ENCODE results near the gene CST4. TPM values are rescaled to one million over a fixed set of nuclear protein-coding genes. Genes with fewer than 3 reads are reported as not detected.

CST4 gene
- total RNA-seq, 1 donor from 2014 or later, result not detected

GRCh38 chr20:23654717-23655116, 34.1 kb downstream of the CST4 start:
- intact Hi-C loops (cut with micrococcal nuclease), result no loop called here
- Mint-ChIP-seq H3K27ac (no peak overlapping the region), H3K4me3 (ENCODE audit: low read depth) (no peak overlapping the region), H3K27me3 (ENCODE audit: low read depth) (peaks cover 8% of the 10 kb centered on the region), H3K9me3 (no peaks in the 10 kb centered on the region), H3K4me1 (ENCODE audit: low read depth) (no peaks in the 10 kb centered on the region), H3K36me3 (ENCODE audit: low read depth) (no peaks in the 10 kb centered on the region)
- no peak for DNase-seq (ENCODE audit: low spot score)

- intact Hi-C loops (cut with micrococcal nuclease), result no loop called here
- H3K9me3 Mint-ChIP-seq, result no peaks in the 10 kb centered on the region
- H3K4me3 Mint-ChIP-seq (ENCODE audit: low read depth), result no peak overlapping the region
- H3K36me3 Mint-ChIP-seq (ENCODE audit: low read depth), result no peaks in the 10 kb centered on the region
- H3K4me1 Mint-ChIP-seq (ENCODE audit: low read depth), result no peaks in the 10 kb centered on the region
- DNase-seq (ENCODE audit: low spot score), result no peak
- H3K27ac Mint-ChIP-seq, result no peak overlapping the region
- peaks cover 8% of the 10 kb centered on the region for H3K27me3 Mint-ChIP-seq (ENCODE audit: low read depth)
Observed at GRCh38 chr20:23654000-23654399, 34.8 kb downstream of the CST4 start.

- no peak overlapping the region for H3K4me3 Mint-ChIP-seq (ENCODE audit: low read depth)
- no peaks in the 10 kb centered on the region for H3K4me1 Mint-ChIP-seq (ENCODE audit: low read depth)
- intact Hi-C loops (cut with micrococcal nuclease), result no loop called here
- no peak for DNase-seq (ENCODE audit: low spot score)
- no peaks in the 10 kb centered on the region for H3K36me3 Mint-ChIP-seq (ENCODE audit: low read depth)
- no peaks in the 10 kb centered on the region for H3K9me3 Mint-ChIP-seq
- H3K27me3 Mint-ChIP-seq (ENCODE audit: low read depth), result peaks cover 8% of the 10 kb centered on the region
- H3K27ac Mint-ChIP-seq, result no peak overlapping the region
Observed at GRCh38 chr20:23653400-23653938, 35.4 kb downstream of the CST4 start.

- intact Hi-C loops (cut with micrococcal nuclease), result no loop called here
- Mint-ChIP-seq H3K9me3 (no peaks in the 10 kb centered on the region), H3K27ac (no peak overlapping the region), H3K4me3 (ENCODE audit: low read depth) (no peak overlapping the region), H3K27me3 (ENCODE audit: low read depth) (peaks cover 8% of the 10 kb centered on the region), H3K36me3 (ENCODE audit: low read depth) (no peaks in the 10 kb centered on the region), H3K4me1 (ENCODE audit: low read depth) (no peaks in the 10 kb centered on the region)
- no peak for DNase-seq (ENCODE audit: low spot score)
Observed at GRCh38 chr20:23652926-23653325, 35.9 kb downstream of the CST4 start.

- H3K27ac Mint-ChIP-seq, result no peak overlapping the region
- H3K4me1 Mint-ChIP-seq (ENCODE audit: low read depth), result no peaks in the 10 kb centered on the region
- H3K9me3 Mint-ChIP-seq, result no peaks in the 10 kb centered on the region
- intact Hi-C loops (cut with micrococcal nuclease), result no loop called here
- DNase-seq (ENCODE audit: low spot score), result no peak
- H3K4me3 Mint-ChIP-seq (ENCODE audit: low read depth), result no peak overlapping the region
- H3K27me3 Mint-ChIP-seq (ENCODE audit: low read depth), result peaks cover 8% of the 10 kb centered on the region
- no peaks in the 10 kb centered on the region for H3K36me3 Mint-ChIP-seq (ENCODE audit: low read depth)
Observed at GRCh38 chr20:23652371-23652770, 36.5 kb downstream of the CST4 start.

- Mint-ChIP-seq H3K4me3 (ENCODE audit: low read depth) (no peak overlapping the region), H3K27ac (no peak overlapping the region), H3K27me3 (ENCODE audit: low read depth) (peaks cover 8% of the 10 kb centered on the region), H3K4me1 (ENCODE audit: low read depth) (no peaks in the 10 kb centered on the region), H3K9me3 (no peaks in the 10 kb centered on the region), H3K36me3 (ENCODE audit: low read depth) (no peaks in the 10 kb centered on the region)
- DNase-seq (ENCODE audit: low spot score), result no peak
- intact Hi-C loops (cut with micrococcal nuclease), result no loop called here
Observed at GRCh38 chr20:23651117-23651516, 37.7 kb downstream of the CST4 start.

GRCh38 chr20:23649830-23650417, 38.9 kb downstream of the CST4 start:
- intact Hi-C loops (cut with micrococcal nuclease), result no loop called here

GRCh38 chr20:23649242-23649641, 39.6 kb downstream of the CST4 start:
- intact Hi-C loops (cut with micrococcal nuclease), result no loop called here
- Mint-ChIP-seq H3K4me1 (ENCODE audit: low read depth) (no peaks in the 10 kb centered on the region), H3K4me3 (ENCODE audit: low read depth) (no peak overlapping the region), H3K36me3 (ENCODE audit: low read depth) (no peaks in the 10 kb centered on the region), H3K9me3 (no peaks in the 10 kb centered on the region), H3K27me3 (ENCODE audit: low read depth) (peaks cover 6% of the 10 kb centered on the region), H3K27ac (no peak overlapping the region)
- no peak for DNase-seq (ENCODE audit: low spot score)

More at GRCh38 chr20:23649830-23650417, 38.9 kb downstream of the CST4 start:
- H3K36me3 Mint-ChIP-seq (ENCODE audit: low read depth), result no peaks in the 10 kb centered on the region
- peaks cover 13% of the 10 kb centered on the region for H3K27me3 Mint-ChIP-seq (ENCODE audit: low read depth)
- H3K27ac Mint-ChIP-seq, result no peak overlapping the region
- H3K4me3 Mint-ChIP-seq (ENCODE audit: low read depth), result no peak overlapping the region
- H3K4me1 Mint-ChIP-seq (ENCODE audit: low read depth), result no peaks in the 10 kb centered on the region
- no peak for DNase-seq (ENCODE audit: low spot score)
- no peaks in the 10 kb centered on the region for H3K9me3 Mint-ChIP-seq

- Mint-ChIP-seq H3K4me1 (ENCODE audit: low read depth) (no peaks in the 10 kb centered on the region), H3K36me3 (ENCODE audit: low read depth) (no peaks in the 10 kb centered on the region), H3K27ac (no peak overlapping the region), H3K27me3 (ENCODE audit: low read depth) (peaks cover 6% of the 10 kb centered on the region), H3K9me3 (no peaks in the 10 kb centered on the region), H3K4me3 (ENCODE audit: low read depth) (no peak overlapping the region)
- intact Hi-C loops (cut with micrococcal nuclease), result no loop called here
- DNase-seq (ENCODE audit: low spot score), result no peak
Observed at GRCh38 chr20:23647346-23647745, 41.5 kb downstream of the CST4 start.

- H3K27me3 Mint-ChIP-seq (ENCODE audit: low read depth), result peaks cover 6% of the 10 kb centered on the region
- H3K4me3 Mint-ChIP-seq (ENCODE audit: low read depth), result no peak overlapping the region
- no peaks in the 10 kb centered on the region for H3K9me3 Mint-ChIP-seq
- no peaks in the 10 kb centered on the region for H3K36me3 Mint-ChIP-seq (ENCODE audit: low read depth)
- H3K4me1 Mint-ChIP-seq (ENCODE audit: low read depth), result no peaks in the 10 kb centered on the region
- no peak overlapping the region for H3K27ac Mint-ChIP-seq
- intact Hi-C loops (cut with micrococcal nuclease), result no loop called here
- DNase-seq (ENCODE audit: low spot score), result no peak
Observed at GRCh38 chr20:23646106-23646873, 42.5 kb downstream of the CST4 start.

GRCh38 chr20:23645575-23645974, 43.3 kb downstream of the CST4 start:
- Mint-ChIP-seq H3K27ac (no peak overlapping the region), H3K4me3 (ENCODE audit: low read depth) (no peak overlapping the region), H3K27me3 (ENCODE audit: low read depth) (peaks cover 6% of the 10 kb centered on the region), H3K4me1 (ENCODE audit: low read depth) (no peaks in the 10 kb centered on the region), H3K9me3 (no peaks in the 10 kb centered on the region), H3K36me3 (ENCODE audit: low read depth) (no peaks in the 10 kb centered on the region)
- intact Hi-C loops (cut with micrococcal nuclease), result no loop called here
- DNase-seq (ENCODE audit: low spot score), result no peak

- H3K36me3 Mint-ChIP-seq (ENCODE audit: low read depth), result no peaks in the 10 kb centered on the region
- H3K27ac Mint-ChIP-seq, result no peak overlapping the region
- no peaks in the 10 kb centered on the region for H3K4me1 Mint-ChIP-seq (ENCODE audit: low read depth)
- H3K9me3 Mint-ChIP-seq, result no peaks in the 10 kb centered on the region
- intact Hi-C loops (cut with micrococcal nuclease), result no loop called here
- DNase-seq (ENCODE audit: low spot score), result no peak
- no peak overlapping the region for H3K4me3 Mint-ChIP-seq (ENCODE audit: low read depth)
- H3K27me3 Mint-ChIP-seq (ENCODE audit: low read depth), result peaks cover 8% of the 10 kb centered on the region
Observed at GRCh38 chr20:23644164-23644563, 44.7 kb downstream of the CST4 start.

- Mint-ChIP-seq H3K9me3 (no peaks in the 10 kb centered on the region), H3K4me1 (ENCODE audit: low read depth) (no peaks in the 10 kb centered on the region), H3K27ac (no peak overlapping the region), H3K4me3 (ENCODE audit: low read depth) (no peak overlapping the region), H3K36me3 (ENCODE audit: low read depth) (no peaks in the 10 kb centered on the region), H3K27me3 (ENCODE audit: low read depth) (peaks cover 11% of the 10 kb centered on the region)
- no peak for DNase-seq (ENCODE audit: low spot score)
- intact Hi-C loops (cut with micrococcal nuclease), result no loop called here
Observed at GRCh38 chr20:23643659-23644058, 45.2 kb downstream of the CST4 start.
